Keratinocyte (primary cell): ENCODE data around the gene INPP5A.

ENCODE experiments used
- EZH2 ChIP-seq: IDR thresholded peaks from one replicate; pipeline ENCODE4 v1.6.1; 2012; ENCODE audit warnings: inconsistent platforms, mild to moderate bottlenecking, low read length, moderate library complexity
- TF ChIP-seq, protein P1 (sequence below), 3 experiments: IDR thresholded peaks in 1 of 3; conservative IDR thresholded peaks in 1 of 3; optimal IDR thresholded peaks in 1 of 3; 2 replicates in 2 of 3; 3 replicates in 1 of 3; pipeline versions ENCODE3 to v1.5.1; 2011; ENCODE audit warnings: low read length in 3 of 3, mild to moderate bottlenecking in 3 of 3, moderate library complexity in 2 of 3, control low read depth in 1 of 3, inconsistent platforms in 1 of 3; ENCODE audit not compliant: insufficient read depth in 2 of 3; ENCODE audit errors: extremely low read depth in 1 of 3

DNA sequence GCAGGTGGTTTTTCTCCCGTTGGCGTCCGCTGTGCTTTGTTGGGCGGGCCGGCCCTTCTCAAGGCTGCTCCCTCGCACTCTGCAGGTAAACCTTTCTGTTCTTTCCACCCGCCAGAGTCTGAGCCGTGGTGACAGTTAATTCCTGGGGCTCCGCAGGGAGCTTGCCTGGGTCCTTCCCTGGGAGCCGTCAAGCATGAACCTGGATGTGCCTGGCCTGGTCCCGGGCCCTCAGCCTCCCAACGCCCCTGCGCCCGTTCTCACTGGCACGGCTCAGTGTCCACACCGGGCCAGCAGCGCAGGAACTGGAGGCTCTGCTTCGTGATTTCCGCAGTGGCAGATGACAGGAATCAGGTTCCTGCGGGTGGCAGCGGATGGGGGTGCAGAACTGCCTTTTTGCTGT, 259.3 kb downstream of the INPP5A start:
- TF ChIP-seq, protein P1, sequence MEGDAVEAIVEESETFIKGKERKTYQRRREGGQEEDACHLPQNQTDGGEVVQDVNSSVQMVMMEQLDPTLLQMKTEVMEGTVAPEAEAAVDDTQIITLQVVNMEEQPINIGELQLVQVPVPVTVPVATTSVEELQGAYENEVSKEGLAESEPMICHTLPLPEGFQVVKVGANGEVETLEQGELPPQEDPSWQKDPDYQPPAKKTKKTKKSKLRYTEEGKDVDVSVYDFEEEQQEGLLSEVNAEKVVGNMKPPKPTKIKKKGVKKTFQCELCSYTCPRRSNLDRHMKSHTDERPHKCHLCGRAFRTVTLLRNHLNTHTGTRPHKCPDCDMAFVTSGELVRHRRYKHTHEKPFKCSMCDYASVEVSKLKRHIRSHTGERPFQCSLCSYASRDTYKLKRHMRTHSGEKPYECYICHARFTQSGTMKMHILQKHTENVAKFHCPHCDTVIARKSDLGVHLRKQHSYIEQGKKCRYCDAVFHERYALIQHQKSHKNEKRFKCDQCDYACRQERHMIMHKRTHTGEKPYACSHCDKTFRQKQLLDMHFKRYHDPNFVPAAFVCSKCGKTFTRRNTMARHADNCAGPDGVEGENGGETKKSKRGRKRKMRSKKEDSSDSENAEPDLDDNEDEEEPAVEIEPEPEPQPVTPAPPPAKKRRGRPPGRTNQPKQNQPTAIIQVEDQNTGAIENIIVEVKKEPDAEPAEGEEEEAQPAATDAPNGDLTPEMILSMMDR (optimal IDR thresholded peaks at IDR 0.05 in 1 of 3, IDR thresholded peaks at IDR 0.05 in 1 of 3, conservative IDR thresholded peaks at IDR 0.05 in 1 of 3; ENCODE audit: extremely low read depth in 1 of 3, insufficient read depth in 2 of 3, low read length in 3 of 3) = no peak
- TF ChIP-seq EZH2 = no peak
